BE2C (cell line): ENCODE data around the gene UCN2.

Experiments
- DNase-seq: peaks from one replicate; pipeline ENCODE4 v3.0.0-alpha.2; 2020
- H3K27me3 ChIP-seq: fragments of 250-450 bp; sonication (Bioruptor Pico); 2 replicates; pipeline ENCODE4 v1.5.1; 2020; ENCODE audit warnings: mild to moderate bottlenecking
- H3K36me3 ChIP-seq: fragments of 250-450 bp; sonication (Bioruptor Pico); 2 replicates; pipeline ENCODE4 v1.5.1; 2020; ENCODE audit warnings: mild to moderate bottlenecking
- H3K4me1 ChIP-seq: fragments of 250-450 bp; sonication (Bioruptor Pico); 2 replicates; pipeline ENCODE4 v1.5.1; 2020
- H3K4me3 ChIP-seq: 2 replicates; pipeline ENCODE4 v1.5.1; 2011; ENCODE audit warnings: low read depth, low read length
- H3K9me3 ChIP-seq: fragments of 250-450 bp; sonication (Bioruptor Pico); 2 replicates; pipeline ENCODE4 v1.5.1; 2020
- CTCF ChIP-seq: IDR thresholded peaks from 2 replicates; pipeline ENCODE4 v1.5.1; 2012; ENCODE audit warnings: mild to moderate bottlenecking, low read depth, low read length

The UCN2 gene

GRCh38 chr3:48528754-48529153, 34.8 kb downstream of the UCN2 start:
- Histone ChIP-seq H3K27me3 (no peaks in the 10 kb centered on the region), H3K36me3 (no peaks in the 10 kb centered on the region), H3K4me3 (no peak overlapping the region), H3K4me1 (no peaks in the 10 kb centered on the region), H3K9me3 (no peaks in the 10 kb centered on the region)
- DNase-seq = no peak
- TF ChIP-seq CTCF = no peak

DNA sequence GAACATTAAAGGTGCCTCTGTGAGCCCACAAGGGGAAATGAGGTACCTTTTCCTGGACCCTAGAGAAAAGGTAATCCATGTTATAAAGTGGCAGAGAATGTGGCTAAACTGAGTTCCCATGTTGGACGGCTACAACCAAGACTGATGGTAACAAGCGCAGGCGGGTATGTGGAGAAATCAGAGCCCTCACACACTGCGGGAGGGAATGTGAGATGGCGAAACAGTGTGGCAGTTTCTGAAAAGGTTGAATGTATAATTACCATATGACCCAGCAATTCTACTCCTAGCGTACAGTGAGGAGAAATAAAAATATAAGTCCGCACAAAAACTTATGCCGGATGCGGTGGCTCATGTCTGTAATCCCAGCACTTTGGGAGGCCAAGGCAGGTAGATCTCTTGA, 35.5 kb downstream of the UCN2 start:
- Histone ChIP-seq H3K27me3 (no peaks in the 10 kb centered on the region), H3K36me3 (no peaks in the 10 kb centered on the region), H3K4me3 (no peak overlapping the region), H3K9me3 (no peaks in the 10 kb centered on the region), H3K4me1 (no peaks in the 10 kb centered on the region)
- no peak for DNase-seq
- TF ChIP-seq CTCF = no peak

GRCh38 chr3:48524970-48525369, 38.6 kb downstream of the UCN2 start:
- H3K36me3 ChIP-seq = no peaks in the 10 kb centered on the region

GRCh38 chr3:48521635-48522034, 41.9 kb downstream of the UCN2 start:
- no peak for DNase-seq
- Histone ChIP-seq H3K4me3 (no peak overlapping the region), H3K9me3 (no peaks in the 10 kb centered on the region), H3K4me1 (no peaks in the 10 kb centered on the region), H3K27me3 (no peaks in the 10 kb centered on the region), H3K36me3 (no peaks in the 10 kb centered on the region)
- no peak for TF ChIP-seq CTCF

More at GRCh38 chr3:48524970-48525369, 38.6 kb downstream of the UCN2 start:
- H3K27me3 ChIP-seq = no peaks in the 10 kb centered on the region
- no peak for DNase-seq
- no peak overlapping the region for H3K4me3 ChIP-seq
- H3K4me1 ChIP-seq = no peaks in the 10 kb centered on the region
- no peaks in the 10 kb centered on the region for H3K9me3 ChIP-seq
- no peak for TF ChIP-seq CTCF

DNA sequence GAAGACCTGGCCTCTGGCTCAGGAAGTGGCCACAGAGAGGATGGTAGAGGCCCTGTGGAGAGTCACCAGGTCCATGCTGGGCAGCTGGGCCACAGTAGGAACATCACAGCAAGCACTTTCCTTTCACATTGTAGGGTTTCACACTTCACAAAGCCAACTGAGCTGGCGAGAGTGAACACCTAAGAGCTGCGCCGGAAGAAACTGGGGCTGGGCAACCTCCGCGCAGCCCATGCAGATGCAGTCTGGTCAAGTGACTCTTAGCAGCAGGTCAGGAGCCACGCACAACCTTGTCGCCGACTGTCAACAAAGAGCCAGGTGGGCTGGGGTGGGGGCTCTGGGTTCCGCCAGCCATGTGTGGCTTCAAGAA, 44.3 kb downstream of the UCN2 start:
- Histone ChIP-seq H3K36me3 (no peaks in the 10 kb centered on the region), H3K27me3 (no peaks in the 10 kb centered on the region), H3K9me3 (no peaks in the 10 kb centered on the region), H3K4me1 (no peaks in the 10 kb centered on the region), H3K4me3 (no peak overlapping the region)
- TF ChIP-seq CTCF = no peak
- no peak for DNase-seq

DNA sequence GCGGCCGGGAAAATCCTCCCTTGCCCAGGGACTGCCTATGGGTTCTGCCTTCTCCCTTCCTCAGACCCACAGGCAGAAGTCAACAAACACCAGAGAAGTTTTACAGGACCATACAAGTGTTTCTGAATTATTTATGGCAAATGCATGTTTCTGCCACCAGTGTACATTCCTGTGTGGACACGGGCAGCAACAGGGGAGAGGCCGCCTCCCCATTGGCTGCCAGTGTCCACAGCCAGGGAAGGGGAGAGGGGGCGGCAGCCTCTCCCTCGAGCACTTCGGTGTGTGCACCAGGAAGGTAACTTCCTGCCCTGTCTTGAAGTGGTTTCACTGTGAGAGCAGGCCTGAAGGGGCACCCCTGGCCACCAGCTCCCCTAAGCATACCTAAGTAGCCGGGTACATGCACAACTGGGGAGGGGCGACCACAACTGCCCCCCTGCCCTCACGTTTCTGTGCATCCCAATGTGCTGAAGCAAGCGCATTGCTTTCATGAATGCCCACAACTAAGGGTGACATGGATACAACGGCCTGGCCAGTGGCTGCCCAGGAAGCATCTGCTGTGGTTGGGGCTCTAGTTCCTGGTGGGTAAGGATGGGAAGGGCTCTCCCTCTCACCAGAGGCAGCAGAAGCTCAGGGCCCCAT, 44.8 kb downstream of the UCN2 start:
- Histone ChIP-seq H3K9me3 (no peaks in the 10 kb centered on the region), H3K36me3 (no peaks in the 10 kb centered on the region), H3K27me3 (no peaks in the 10 kb centered on the region), H3K4me1 (no peaks in the 10 kb centered on the region), H3K4me3 (no peak overlapping the region)
- no peak for DNase-seq
- TF ChIP-seq CTCF = no peak
